Osteoblast (primary cell): Measurements from ENCODE around the gene GIPC1. TPM values are rescaled to one million over a fixed set of nuclear protein-coding genes. Genes with fewer than 3 reads are reported as not detected.
"Not testable (repeated sequence)": the region's sequence is repeated elsewhere in the genome, so short reads cannot be mapped to it uniquely, and the experiment has no call there.

ENCODE experiments used
- DNase-seq: peaks from one replicate; pipeline ENCODE4 v3.0.0; 2011; ENCODE audit warnings: low spot score, mixed read lengths; ENCODE audit not compliant: insufficient read length; ENCODE audit errors: missing footprints
- H2AFZ ChIP-seq: 2 replicates; pipeline ENCODE4 v1.6.0; 2011; ENCODE audit warnings: mild to moderate bottlenecking, low read length
- H3K27ac ChIP-seq: 2 replicates; pipeline ENCODE4 v1.5.1; 2011; ENCODE audit warnings: mild to moderate bottlenecking, low read depth, low read length, moderate library complexity
- H3K27me3 ChIP-seq: 2 replicates; pipeline ENCODE4 v1.6.0; 2012; ENCODE audit warnings: mild to moderate bottlenecking, control low read depth, inconsistent platforms, low read length, moderate library complexity; ENCODE audit not compliant: insufficient read depth
- H3K36me3 ChIP-seq: 2 replicates; pipeline ENCODE4 v1.5.1; 2011; ENCODE audit warnings: mild to moderate bottlenecking, low read length, control low read depth, moderate library complexity; ENCODE audit not compliant: insufficient read depth
- H3K4me1 ChIP-seq: 2 replicates; pipeline ENCODE4 v1.5.1; 2011; ENCODE audit warnings: mild to moderate bottlenecking, low read length, control low read depth, moderate library complexity; ENCODE audit not compliant: insufficient read depth
- H3K4me2 ChIP-seq: 2 replicates; pipeline ENCODE4 v1.6.0; 2011; ENCODE audit warnings: mild to moderate bottlenecking, low read length; ENCODE audit not compliant: insufficient read depth
- H3K4me3 ChIP-seq: fragments of 200-600 bp; sonication (generic); 3 replicates; pipeline ENCODE4 v1.5.1; 2012; ENCODE audit warnings: mild to moderate bottlenecking, low read length, inconsistent platforms; ENCODE audit not compliant: insufficient read depth
- H3K79me2 ChIP-seq: 2 replicates; pipeline ENCODE4 v1.6.0; 2012; ENCODE audit warnings: mild to moderate bottlenecking, low read length, control low read depth, inconsistent platforms; ENCODE audit not compliant: insufficient read depth
- H3K9me3 ChIP-seq: 2 replicates; pipeline ENCODE4 v1.5.1; 2011; ENCODE audit warnings: low read depth, low read length, control low read depth
- H4K20me1 ChIP-seq: 2 replicates; pipeline ENCODE4 v1.6.0; 2012; ENCODE audit warnings: mild to moderate bottlenecking, low read length, control low read depth; ENCODE audit not compliant: insufficient read depth
- total RNA-seq: library from RNA; depleted of rRNA; stranded (reverse); fragments of >200 nt; gene quantifications from 2 replicates; pipeline ENCODE4 v1.2.3, GENCODE V29; 2012
- TF ChIP-seq, protein P1 (sequence below): IDR thresholded peaks from 2 replicates; pipeline ENCODE4 v1.5.1; 2011; ENCODE audit warnings: mild to moderate bottlenecking, low read depth, low read length, moderate library complexity; ENCODE audit errors: extremely low read depth

The GIPC1 gene
- total RNA-seq, 1 donor, result 115 TPM

DNA sequence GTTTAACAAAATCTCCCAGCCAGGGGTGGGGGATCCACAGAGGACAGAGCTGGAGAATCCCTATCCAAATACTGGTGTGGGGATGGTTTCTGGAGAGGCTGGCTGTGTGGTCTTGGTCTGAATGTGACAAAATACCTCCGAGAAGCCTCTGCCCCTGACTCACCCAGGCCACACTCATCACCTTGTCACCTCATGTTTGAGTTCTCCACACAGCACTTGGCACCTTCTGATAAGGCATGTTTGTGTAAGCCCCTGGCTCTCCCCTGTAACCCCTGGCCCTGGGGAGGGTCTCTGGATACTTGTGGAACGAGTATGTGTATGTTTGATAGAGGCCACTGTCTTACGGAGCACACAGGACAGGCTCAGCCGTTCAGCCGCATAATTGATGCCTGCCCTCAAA lies 48.1 kb upstream of the GIPC1 start:
- H4K20me1 ChIP-seq, result peaks cover 5% of the 10 kb centered on the region
- no peak overlapping the region for H3K4me3 ChIP-seq
- no peak overlapping the region for H3K4me2 ChIP-seq
- TF ChIP-seq, protein P1, sequence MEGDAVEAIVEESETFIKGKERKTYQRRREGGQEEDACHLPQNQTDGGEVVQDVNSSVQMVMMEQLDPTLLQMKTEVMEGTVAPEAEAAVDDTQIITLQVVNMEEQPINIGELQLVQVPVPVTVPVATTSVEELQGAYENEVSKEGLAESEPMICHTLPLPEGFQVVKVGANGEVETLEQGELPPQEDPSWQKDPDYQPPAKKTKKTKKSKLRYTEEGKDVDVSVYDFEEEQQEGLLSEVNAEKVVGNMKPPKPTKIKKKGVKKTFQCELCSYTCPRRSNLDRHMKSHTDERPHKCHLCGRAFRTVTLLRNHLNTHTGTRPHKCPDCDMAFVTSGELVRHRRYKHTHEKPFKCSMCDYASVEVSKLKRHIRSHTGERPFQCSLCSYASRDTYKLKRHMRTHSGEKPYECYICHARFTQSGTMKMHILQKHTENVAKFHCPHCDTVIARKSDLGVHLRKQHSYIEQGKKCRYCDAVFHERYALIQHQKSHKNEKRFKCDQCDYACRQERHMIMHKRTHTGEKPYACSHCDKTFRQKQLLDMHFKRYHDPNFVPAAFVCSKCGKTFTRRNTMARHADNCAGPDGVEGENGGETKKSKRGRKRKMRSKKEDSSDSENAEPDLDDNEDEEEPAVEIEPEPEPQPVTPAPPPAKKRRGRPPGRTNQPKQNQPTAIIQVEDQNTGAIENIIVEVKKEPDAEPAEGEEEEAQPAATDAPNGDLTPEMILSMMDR, result no peak
- H3K27me3 ChIP-seq, result no peaks in the 10 kb centered on the region
- no peak overlapping the region for H2AFZ ChIP-seq
- H3K27ac ChIP-seq, result no peak overlapping the region
- DNase-seq, result peak; percentile 67
- no peaks in the 10 kb centered on the region for H3K9me3 ChIP-seq
- no peaks in the 10 kb centered on the region for H3K36me3 ChIP-seq
- H3K4me1 ChIP-seq, result no peaks in the 10 kb centered on the region
- H3K79me2 ChIP-seq, result peaks cover 24% of the 10 kb centered on the region

DNA sequence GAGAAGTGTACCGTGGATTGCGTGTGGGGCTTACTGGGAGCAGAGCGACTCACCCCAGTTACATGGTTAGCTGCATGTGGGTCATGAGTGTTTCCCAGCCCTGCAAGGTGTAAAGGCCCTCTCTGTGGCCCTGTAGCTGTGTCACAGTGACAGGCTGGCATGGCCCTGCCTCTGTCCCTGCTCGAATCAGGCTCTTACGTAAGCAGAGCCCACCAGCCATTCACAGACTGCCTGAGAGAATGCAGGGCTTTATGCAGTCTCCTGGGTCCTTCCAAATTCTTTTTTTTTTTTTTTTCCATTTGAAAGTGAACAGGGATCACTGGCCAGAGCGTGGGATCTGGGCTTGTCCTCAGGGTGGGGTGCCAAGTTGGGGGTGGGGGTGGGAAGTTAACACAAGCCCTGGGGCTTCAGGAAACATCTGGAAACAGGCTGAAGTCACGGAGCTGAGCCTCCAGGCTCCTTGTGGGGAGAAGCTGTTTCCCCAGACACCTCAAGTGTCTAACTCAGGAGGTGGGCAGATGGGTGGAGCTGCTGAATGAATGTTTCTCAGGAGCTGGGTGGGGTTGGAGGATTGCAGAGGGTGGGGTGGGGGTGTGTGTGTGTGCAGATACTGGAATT lies 46.9 kb upstream of the GIPC1 start:
- Histone ChIP-seq H3K36me3 (no peaks in the 10 kb centered on the region), H3K27ac (no peak overlapping the region), H3K79me2 (peaks cover 28% of the 10 kb centered on the region), H3K27me3 (no peaks in the 10 kb centered on the region), H2AFZ (no peak overlapping the region), H3K4me1 (no peaks in the 10 kb centered on the region), H3K9me3 (no peaks in the 10 kb centered on the region), H3K4me3 (no peak overlapping the region), H4K20me1 (peaks cover 9% of the 10 kb centered on the region), H3K4me2 (no peak overlapping the region)
- peak; percentile 86 for DNase-seq
- TF ChIP-seq, protein P1, result no peak

DNA sequence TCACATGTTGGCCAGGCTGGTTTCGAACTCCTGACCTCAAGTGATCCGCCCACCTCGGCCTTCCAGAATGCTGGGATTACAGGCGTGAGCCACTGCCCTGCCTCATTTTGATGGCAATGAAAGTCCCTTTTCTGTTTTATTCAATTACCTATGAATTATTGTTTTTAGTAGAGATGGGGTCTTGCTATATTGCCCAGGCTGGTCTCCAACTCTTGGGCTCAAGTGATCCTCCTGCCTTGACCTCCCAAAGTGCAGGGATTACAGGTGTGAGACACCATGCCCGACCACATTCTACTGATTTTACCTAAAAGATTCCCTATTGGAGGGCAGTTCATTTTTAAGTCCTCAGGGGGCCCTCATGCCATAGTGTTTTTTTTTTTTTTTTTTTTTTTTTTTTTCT lies 46.1 kb upstream of the GIPC1 start:
- not testable (repeated sequence) for H3K27me3 ChIP-seq, H3K36me3 ChIP-seq, H3K4me1 ChIP-seq, H2AFZ ChIP-seq, H3K27ac ChIP-seq, H3K4me3 ChIP-seq, H3K4me2 ChIP-seq, H3K9me3 ChIP-seq, H4K20me1 ChIP-seq
- DNase-seq, result peak; percentile 25
- peaks cover 31% of the 10 kb centered on the region for H3K79me2 ChIP-seq

DNA sequence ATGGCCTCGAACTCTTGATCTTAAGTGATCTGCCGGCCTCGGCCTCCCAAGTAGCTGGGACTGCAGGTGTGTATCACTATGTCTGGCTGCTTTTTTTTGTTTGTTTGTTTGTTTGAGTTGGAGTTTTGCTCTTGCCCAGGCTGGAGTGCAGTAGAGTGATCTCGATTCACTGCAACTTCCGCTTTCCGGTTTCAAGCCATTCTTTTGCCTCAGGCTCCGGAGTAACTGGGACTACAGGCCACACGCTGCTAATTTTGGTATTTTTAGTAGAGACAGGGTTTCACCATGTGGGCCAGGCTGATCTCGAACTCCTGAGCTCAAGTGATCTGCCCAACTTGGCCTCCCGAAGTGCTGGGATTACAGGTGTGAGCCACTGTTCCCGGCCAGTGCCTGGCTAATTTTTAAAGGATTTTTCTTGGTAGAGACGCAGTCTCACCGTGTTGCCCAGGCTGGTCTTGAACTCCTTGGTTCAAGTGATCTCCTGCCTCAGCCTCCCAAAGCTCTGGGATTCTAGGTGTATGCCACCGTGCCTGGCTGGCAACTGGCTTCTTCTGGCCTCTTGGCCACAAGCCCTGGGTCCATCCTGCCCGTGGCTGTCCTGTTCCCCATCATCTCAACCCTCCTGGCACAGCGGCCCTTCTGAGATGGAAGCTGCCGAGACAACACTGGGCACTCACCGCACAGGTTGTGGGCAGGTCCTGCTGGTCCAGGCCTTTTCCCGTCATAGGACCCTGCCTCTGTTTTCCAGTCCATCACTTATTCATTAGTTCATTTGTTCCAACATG lies 45.0 kb upstream of the GIPC1 start:
- Histone ChIP-seq H3K36me3 (no peaks in the 10 kb centered on the region), H4K20me1 (peaks cover 9% of the 10 kb centered on the region), H3K27ac (no peak overlapping the region), H3K4me1 (no peaks in the 10 kb centered on the region), H3K27me3 (no peaks in the 10 kb centered on the region), H3K9me3 (no peaks in the 10 kb centered on the region), H2AFZ (no peak overlapping the region), H3K79me2 (peaks cover 34% of the 10 kb centered on the region), H3K4me2 (no peak overlapping the region), H3K4me3 (no peak overlapping the region)
- peak; percentile 3 for DNase-seq
- TF ChIP-seq, protein P1, result no peak
